ENCODE measurements around the gene GDF7.

GDF7 gene

DNA sequence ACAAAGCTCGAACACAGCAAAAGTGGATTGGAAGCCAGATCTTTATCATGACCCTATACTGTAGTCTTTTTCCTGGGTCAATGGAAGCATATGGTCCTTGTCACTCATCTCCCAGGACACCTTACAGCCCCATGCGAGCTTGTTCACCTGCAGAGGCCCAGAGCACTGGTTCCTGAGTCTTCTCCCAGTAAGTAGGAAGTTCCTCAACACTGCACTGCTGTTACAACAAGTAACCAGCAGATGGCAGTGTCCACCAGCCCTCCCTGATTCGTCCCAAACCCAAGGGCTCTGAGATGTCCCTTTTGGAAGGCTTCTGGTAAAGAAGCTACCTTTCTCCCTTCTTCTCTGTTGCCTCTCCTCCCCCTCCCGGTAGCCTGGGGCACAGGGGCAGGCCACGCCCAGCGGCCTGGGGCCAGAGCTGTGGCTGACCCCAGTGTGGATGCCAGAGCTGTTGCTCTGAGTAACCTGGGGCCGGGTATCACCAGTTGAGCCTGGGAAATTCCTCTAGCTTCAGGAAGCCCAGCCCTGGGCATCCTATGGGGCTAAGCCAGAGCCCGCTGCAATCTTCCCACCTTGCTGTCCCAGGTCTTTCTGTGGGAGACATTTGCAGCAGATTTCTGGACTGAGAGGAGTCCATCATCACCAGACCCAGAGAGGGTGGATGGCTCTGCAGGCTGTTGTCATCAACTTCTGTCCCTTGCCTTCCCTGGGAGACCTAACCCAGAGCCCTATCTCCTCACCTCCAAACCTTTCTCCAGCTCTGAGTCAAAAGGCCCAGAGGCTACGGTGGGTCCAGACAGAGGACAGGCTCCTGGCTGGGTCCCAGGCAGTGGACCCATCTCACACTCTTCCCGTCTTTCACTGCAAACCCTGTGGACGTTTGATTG lies 5.3 kb upstream of the GDF7 start:
- DNase-seq (ENCODE audit: low read depth): peak; percentile 51

DNA sequence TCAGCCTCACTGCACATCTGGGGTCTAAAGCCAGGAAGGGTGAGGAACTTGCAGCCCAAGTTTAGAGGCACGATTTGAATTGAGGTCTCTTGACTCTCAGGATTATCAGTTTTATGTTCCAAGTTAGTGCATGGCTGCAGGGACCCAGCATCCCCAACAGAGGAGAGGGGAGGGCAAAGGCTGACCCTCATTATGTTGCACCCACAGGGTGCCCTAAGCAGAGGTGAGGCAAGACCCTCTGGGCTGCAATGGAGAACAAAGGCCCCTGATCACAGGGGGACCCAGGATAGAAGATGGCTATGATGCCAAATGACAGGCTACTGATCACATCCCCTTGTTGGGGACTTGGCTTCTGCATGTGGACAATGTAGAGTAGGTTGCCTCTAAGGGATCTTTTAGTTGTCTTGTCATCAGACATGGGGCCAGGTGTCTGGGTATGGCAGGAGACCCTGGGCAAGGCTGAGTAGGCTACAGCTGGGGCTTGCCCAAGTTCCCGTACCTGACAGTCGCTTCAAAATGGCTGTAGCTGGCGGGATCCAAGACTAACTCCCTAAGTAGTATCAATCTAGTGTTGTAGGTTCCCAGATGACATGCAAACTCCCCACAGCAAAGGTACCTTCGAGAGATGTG lies 4.5 kb upstream of the GDF7 start:
- DNase-seq (ENCODE audit: low read depth): no peak

DNA sequence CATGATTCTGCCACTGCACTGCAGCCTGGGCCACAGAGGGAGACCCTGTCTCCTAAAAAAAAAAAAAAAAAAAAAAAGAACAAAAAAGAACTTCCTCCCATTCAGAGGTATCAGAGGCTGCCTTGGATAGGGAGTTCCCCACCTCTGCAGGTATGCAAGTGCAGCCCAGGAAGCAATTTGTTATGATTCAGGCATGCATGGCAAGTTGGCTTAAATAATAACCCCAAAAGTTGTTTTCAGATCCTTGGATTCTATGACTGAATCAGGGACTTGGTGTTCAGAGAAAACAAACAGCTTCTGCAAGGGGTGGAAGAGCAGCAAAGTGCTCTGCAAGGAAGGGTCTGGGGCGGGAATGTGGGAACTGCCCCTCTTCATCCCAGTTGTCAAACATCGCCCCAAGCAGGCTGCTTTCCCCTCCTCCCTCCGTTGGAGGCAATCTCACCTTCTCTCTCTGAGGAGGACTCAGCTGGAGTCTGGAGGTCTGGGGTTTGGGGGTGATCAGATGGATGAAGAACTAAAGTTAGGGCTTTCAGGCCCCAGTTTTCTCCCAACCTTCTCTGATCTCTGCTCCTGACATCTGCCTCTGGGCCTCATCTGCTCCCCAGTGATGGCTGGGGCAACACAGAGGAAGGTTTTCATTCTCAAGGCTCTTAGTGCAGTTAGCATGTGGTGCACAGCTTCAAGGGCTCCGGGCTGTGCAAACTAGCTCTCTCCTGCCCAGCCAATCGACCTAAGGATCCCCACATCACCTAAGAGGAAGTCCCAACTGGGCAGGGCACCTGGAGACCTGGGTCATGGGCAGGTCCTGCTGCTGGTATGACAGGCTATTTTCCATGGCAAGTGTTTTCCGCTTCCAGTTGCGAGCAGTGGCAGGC lies 3.5 kb upstream of the GDF7 start:
- no peak for DNase-seq (ENCODE audit: low read depth)

DNA sequence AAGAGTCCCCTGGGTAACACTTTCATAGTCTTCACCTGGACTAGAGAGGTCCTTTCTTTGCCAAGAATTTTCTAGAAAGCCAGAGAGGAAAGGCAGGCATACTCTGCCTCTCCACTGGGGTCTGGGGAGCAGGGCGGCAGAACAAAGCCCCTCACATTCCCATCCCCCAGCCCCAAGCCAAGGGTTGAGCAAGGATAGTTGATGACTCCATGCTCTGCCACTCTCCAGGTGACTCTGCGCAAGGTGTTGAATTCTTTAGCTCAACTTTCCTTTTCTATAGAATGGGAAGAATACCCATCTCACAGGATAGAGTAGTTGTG lies 2.9 kb upstream of the GDF7 start:
- DNase-seq (ENCODE audit: low read depth): no peak

DNA sequence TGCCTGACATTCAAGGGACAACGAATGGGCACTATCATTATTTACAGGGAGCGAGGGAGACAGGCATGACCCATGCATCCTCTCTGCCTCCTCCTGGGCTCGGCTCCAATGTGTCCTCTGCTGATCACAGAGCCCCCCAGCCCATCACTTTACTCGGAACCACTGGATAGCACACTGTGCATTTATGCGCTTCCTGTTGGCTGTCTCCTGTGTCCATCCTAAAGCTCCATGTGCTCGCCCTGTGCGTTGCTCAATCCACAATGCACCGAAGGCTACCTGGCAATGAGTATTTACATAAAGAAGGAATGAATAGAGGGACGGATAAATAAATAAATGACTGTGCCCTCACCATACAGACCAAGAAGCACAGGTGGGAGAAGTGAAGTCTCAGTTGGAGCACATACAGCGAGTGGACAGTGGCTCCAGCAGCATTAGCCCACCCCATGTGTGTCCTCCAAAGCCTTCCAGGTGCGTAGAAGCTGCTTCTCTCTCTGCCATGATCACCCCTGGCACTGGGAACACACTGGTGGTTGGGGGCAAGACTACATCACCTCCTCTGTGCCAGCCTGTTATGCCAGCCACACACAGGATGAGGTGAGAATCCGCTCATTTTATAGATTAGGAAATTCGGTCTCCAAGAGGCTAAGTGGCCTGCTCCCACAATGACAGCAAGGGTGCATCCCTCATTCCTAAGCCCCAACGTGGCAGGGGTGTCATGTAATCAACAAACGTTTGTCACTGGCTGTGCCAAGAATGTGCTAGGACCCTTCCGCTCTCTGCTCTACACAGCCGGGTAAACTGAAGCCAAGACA lies 2.3 kb upstream of the GDF7 start:
- no peak for DNase-seq (ENCODE audit: low read depth)

DNA sequence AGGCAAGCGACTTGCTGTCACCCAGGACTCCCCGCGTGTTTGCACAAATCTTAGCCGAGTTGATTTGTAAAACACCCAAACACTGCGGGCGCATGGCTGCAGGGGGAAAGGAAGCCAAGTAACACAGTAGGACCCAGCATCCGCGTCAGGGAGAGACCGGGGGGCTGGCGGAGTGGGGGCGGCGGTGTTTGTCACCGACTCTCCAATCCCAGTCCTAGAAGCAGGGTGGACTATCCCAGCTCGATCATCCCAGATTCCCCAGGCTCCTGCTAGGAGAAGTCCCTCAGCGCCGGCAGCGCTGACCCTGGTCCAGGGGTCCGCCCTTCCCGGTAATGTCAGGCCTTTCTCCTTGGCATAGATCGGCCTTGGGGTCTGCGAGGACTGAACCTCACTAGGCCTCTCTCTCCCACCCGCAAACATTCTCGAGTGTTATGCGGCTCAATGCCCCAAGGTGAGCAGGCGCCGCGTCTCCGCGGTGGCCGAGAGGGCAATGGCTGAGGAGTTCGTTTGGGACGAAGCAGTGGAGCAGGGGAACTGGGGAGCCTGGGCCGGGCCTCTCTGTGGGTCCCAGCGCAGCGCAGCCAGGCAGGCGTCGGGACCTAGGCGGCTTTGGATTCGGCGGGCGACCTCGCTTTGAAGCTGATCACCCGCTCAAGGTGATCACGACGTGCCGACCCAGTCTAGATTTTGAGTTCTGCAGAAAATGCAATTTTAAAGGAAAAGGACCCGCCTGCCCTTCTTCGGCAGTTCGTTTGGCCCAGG lies 1.5 kb upstream of the GDF7 start:
- no peak for DNase-seq (ENCODE audit: low read depth)

DNA sequence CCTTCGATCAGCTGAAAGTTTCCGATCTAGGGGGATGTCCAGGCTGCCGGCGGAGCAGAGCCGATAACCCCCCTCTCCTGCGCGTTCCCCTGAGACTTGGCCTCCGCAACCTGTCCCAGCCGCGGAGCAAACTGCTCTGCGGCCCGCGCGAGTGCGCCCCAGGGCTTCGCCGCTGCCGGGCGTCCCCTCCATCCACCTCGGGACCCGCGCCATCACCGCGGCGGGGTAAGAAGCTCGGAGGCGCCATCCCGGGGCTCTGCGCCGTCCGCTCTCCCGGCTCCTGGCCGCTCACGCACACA lies 990 bp upstream of the GDF7 start:
- DNase-seq (ENCODE audit: low read depth): no peak

DNA sequence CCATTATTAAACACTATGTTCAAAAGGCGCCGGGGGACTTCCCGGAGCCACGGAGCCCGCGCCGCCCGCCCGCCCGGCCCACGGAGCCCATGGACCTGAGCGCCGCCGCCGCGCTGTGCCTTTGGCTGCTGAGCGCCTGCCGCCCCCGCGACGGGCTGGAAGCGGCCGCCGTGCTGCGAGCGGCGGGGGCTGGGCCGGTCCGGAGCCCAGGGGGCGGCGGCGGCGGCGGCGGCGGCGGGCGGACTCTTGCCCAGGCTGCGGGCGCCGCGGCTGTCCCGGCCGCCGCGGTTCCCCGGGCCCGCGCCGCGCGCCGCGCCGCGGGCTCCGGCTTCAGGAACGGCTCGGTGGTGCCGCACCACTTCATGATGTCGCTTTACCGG lies 197 bp downstream of the GDF7 start:
- no peak for DNase-seq (ENCODE audit: low read depth)

DNA sequence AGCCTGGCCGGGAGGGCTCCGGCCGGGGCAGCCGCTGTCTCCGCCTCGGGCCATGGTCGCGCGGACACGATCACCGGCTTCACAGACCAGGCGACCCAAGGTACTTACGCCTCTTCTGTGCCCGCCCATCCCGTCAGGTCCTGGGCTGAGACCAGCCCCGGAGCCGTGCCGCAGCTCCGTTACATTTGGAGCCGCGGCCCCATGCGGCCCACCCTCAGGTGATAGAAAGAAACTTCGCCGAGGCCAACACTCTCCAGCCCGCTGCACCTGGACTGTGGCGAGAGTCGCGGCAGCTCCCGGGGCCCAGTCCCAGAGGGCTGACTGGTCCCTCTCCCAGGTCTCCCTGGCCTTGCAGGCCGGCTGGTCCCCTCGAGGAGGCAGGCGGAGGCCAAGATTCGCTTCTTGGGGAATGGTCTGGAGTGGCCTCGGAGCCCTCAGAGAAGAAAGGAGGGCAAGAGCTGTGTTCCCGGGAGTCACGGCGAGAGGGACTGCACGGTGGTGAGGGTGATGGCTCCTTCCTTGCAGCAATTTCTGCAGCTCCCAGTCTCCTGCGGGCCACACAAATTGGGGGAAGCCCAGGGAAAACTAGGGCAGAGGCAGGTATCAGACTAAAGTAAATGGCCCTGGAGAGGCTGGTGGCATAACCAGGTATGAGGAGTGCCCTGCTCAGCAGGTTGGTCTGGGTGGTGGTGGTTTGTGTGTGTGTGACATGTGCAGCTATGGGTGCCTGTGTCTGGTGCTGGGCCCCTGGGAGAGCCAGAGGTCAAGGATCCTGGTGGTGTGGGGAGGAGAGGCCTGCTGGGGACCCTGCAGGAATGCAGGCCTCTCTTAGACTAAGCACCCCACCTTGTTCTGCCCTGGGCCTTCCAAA lies 822 bp downstream of the GDF7 start:
- DNase-seq (ENCODE audit: low read depth): no peak

DNA sequence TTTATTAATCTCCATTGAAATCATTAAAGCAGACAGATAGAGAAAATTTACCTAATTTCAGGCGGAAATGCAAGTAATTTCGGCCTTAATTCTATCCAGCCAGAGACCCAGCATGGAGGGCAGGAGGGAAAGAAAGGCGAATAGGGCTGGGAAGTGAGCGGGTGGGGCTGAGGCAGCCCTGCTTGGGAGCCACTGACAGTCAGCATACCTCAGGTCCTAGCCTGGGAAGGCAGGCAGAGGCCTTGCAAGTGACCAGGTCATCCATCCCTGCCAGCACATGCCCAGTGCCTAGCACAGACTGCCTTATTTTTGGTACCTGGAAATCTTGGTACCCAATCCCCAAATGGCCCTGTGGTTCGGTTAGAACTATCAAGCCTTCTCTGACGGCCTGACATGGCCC lies 1.5 kb downstream of the GDF7 start:
- DNase-seq (ENCODE audit: low read depth): no peak

DNA sequence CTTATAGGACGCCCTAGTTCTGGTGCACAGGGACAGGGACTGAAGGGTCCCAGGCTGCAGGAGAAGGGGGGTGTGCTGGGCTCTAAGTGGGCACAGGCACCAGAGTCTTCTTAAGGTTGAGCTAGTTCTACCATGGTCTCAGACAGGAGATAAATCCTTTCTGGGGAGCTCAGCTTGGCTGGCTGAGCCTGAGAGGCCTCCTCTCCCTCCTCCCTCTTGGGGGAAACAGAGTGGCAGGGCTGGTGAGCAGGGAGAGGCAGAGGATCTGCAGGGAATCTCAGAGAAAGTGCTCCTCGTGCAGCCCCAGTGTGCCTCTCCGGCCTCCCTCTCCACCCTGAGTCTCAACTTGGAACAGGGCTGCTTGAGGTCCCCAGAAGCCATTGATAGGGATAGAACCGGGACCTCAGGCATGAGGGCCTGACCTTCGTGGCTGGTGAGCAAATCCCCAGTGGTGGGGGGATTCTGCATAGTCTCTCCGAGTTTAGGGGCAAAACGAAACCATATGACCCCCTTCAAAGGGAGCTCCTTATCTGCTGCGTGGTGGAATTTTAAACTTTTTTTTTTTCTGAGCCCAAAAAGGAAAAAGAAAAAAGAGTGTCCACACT lies 2.0 kb downstream of the GDF7 start:
- no peak for DNase-seq (ENCODE audit: low read depth)

DNA sequence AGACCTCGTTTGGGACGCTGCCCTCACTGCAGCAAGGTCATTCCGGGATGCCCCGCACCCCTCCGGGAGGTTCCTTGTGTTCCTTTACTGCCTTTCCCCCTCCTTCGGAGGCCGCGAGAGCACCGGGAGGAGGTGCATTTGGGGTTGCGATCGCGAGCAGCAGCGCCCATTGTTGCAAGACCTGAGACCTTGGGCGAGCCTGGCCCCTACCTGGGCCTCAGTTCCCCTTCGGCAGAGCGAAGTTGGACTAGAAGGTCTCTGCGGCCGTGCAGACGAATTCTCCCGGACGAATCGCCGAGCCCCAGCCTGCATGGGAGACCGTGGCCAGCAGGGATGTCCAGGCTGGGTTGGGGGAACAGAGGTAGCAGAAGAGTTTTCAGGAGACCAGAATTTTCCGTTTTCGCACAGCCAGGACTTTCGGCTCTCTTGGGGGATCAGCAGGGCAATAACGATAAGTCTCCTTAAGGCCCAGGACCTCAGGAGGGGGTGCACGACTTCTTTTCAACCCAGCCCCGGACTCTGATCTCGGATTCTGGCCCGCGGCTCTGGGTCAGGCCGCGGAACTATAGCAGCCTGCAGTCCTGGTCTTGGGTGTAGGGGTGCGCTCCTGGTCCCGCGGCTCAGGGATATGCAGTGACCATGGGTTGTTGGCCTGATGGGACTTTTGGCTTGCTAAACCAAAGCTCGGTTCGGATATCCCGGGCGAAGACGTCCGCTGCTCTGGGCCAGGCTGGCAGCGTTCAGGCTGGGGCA lies 2.8 kb downstream of the GDF7 start:
- no peak for DNase-seq (ENCODE audit: low read depth)

DNA sequence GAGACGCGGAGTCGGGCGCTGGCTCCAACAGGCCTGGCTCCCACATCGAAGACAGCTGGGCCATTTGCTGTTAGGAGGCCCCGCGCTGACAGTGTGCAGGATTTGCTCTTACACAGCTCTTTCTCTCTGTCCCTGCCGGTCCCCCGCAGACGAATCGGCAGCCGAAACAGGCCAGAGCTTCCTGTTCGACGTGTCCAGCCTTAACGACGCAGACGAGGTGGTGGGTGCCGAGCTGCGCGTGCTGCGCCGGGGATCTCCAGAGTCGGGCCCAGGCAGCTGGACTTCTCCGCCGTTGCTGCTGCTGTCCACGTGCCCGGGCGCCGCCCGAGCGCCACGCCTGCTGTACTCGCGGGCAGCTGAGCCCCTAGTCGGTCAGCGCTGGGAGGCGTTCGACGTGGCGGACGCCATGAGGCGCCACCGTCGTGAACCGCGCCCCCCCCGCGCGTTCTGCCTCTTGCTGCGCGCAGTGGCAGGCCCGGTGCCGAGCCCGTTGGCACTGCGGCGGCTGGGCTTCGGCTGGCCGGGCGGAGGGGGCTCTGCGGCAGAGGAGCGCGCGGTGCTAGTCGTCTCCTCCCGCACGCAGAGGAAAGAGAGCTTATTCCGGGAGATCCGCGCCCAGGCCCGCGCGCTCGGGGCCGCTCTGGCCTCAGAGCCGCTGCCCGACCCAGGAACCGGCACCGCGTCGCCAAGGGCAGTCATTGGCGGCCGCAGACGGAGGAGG lies 3.5 kb downstream of the GDF7 start:
- DNase-seq (ENCODE audit: low read depth): no peak

DNA sequence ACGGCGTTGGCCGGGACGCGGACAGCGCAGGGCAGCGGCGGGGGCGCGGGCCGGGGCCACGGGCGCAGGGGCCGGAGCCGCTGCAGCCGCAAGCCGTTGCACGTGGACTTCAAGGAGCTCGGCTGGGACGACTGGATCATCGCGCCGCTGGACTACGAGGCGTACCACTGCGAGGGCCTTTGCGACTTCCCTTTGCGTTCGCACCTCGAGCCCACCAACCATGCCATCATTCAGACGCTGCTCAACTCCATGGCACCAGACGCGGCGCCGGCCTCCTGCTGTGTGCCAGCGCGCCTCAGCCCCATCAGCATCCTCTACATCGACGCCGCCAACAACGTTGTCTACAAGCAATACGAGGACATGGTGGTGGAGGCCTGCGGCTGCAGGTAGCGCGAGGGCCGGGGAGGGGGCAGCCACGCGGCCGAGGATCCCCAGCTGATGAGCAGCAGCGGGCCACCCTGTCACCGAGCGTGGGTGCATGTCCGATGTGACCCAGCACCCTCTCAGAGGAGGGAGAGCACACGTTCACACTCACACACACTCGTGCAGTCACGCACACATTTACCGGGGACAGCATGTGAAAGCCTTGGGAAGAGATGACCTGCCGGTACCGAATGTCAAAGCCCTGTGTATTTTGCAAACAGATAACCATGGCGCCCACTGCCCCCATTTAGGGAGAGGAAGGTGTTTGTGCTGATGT lies 4.2 kb downstream of the GDF7 start:
- DNase-seq (ENCODE audit: low read depth): no peak

DNA sequence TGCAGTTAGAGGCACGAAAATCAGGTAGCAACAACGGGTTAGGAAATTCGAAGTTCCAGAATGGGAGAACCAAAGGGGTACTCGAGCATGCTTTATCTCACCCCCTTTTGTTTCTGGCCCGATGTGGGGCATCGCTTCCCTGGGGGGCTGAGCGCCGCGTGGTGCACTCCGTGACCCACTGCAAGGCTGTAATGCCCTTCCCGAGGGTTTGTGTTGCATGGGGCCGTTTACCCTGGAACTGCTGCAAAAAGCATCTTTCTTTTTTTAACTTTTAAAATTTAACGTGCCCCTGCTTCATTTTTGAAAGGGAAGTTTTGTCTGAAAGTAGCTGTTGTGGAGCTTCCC lies 4.8 kb downstream of the GDF7 start:
- no peak for DNase-seq (ENCODE audit: low read depth)

DNA sequence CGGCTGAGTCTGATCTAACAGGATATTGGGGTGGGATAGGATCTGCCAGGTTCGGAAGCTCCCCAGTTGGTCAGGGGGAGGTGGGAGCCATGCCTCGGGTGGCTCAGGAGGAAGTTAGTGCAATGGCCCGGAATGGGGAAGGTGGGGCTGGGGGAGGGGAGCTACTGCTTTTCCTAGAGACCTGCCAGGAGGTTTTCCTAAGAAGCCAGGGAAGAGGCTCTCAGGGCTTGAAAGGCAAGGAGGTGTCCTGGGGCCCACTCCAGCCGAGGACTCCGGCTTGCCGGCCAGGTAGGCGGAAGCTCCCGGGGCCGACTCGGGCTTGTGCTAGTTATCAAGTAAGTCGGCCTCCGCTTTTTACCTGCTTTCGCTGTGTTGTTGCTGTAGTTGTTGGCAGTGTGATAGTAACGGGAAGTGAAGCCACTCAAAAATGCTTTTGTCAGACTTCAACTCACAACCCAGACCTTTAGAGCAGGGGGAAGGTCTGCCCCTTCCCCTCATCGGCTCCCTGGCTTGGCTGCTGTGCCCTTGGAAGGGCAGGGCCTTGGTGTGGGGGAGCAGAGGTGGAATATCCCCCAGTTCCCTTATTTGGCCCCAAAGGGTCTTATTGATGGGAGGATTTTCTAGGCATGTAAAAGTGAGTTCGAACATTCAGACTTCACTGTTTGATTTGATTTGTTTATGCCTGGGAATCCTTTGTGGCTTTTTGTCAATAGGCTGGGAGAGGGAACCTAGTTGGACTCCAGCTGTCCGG lies 5.4 kb downstream of the GDF7 start:
- no peak for DNase-seq (ENCODE audit: low read depth)

DNA sequence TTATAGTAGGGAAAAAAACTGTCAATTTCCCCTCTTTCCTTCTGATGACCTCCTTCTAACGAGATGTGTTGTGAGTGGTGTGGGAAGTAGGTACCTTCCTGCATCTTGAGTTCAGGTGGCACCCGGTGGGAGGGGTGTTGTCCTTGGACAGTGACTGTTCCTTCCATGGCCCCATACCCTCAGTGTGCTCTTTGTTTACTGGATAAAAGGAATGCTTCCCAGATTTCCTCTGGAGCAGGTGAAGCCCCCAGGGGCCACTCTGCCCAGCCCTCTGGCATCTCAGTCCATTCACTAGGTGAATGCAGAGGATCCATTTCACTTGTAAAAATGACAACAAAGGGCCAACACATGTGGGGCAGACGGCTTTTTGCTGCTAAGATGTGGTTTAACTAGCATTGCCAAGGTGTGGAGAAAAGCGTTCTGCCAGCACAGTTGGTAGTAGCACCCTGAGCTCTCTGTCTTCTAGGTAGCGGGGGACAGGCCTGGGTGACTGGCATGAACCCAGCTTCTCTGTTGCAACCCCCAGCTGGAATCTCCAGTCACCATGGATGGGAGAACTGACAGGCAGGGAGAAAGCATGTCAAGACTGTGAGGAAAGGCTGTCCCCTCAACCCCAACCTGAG lies 6.9 kb downstream of the GDF7 start:
- DNase-seq (ENCODE audit: low read depth): no peak
